GM13977 (cell line): ENCODE data around the gene MTUS2.

Experiments used
- DNase-seq: peaks from one replicate; pipeline ENCODE4 v3.0.0; 2012; ENCODE audit warnings: low spot score
- in situ Hi-C: fragments of 300-500 bp; cut with MboI; formaldehyde crosslinking; loops from one replicate; pipeline ENCODE4 v1.12.0; 2022; ENCODE audit warnings: low sequenced_read_pairs, low pct_unique_long_range_greater_than_20kb, mixed read lengths, inconsistent platforms; ENCODE audit not compliant: unreplicated experiment
- TF ChIP-seq, protein P1 (sequence below): IDR thresholded peaks from 2 replicates; pipeline ENCODE4 v1.5.1; 2012; ENCODE audit warnings: mild to moderate bottlenecking, control low read depth; ENCODE audit not compliant: insufficient read depth; ENCODE audit errors: extremely low read depth, missing control alignments

Gene MTUS2

DNA sequence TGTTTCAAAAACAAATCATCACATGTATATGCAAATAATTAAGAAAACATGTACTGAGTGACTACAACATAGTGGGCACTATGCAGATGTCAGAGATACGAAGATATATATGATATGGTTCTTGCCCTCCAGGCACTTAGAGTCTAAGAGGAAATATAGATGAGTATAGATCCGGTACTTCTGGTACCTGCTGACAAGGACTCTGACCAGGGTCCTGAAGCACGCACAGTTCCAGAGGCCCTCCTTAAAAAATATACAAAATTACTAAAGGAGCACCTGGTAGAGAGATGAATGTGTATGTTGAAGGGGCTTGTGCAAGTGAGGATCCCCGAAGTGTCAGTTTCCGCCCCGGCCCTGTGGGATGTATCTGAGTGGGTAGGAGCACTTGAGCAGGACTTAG, 31.3 kb downstream of the MTUS2 start:
- no peak for DNase-seq
- in situ Hi-C loops = no loop called here
- TF ChIP-seq, protein P1, sequence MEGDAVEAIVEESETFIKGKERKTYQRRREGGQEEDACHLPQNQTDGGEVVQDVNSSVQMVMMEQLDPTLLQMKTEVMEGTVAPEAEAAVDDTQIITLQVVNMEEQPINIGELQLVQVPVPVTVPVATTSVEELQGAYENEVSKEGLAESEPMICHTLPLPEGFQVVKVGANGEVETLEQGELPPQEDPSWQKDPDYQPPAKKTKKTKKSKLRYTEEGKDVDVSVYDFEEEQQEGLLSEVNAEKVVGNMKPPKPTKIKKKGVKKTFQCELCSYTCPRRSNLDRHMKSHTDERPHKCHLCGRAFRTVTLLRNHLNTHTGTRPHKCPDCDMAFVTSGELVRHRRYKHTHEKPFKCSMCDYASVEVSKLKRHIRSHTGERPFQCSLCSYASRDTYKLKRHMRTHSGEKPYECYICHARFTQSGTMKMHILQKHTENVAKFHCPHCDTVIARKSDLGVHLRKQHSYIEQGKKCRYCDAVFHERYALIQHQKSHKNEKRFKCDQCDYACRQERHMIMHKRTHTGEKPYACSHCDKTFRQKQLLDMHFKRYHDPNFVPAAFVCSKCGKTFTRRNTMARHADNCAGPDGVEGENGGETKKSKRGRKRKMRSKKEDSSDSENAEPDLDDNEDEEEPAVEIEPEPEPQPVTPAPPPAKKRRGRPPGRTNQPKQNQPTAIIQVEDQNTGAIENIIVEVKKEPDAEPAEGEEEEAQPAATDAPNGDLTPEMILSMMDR = no peak

DNA sequence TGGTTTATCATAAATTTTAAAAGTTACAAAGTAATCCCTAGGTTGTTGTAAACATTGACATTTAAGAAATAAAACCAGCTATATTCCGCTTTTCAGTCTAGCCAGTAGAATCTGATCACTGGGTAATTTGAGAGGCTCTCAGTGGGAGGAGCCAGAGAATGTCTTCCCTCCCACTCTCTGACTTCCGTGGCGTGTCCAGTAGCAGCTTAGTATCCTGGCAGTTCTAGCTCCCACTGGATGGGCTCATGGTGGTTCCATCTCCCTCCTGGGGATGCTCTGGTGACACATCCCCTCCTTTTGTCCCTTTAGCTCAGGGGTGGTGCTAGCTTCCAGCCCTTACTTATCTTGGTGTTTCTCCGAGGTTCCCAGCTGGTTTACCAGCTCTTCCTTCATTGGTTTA, 34.5 kb downstream of the MTUS2 start:
- TF ChIP-seq, protein P1 = no peak
- no peak for DNase-seq
- in situ Hi-C loops = no loop called here

DNA sequence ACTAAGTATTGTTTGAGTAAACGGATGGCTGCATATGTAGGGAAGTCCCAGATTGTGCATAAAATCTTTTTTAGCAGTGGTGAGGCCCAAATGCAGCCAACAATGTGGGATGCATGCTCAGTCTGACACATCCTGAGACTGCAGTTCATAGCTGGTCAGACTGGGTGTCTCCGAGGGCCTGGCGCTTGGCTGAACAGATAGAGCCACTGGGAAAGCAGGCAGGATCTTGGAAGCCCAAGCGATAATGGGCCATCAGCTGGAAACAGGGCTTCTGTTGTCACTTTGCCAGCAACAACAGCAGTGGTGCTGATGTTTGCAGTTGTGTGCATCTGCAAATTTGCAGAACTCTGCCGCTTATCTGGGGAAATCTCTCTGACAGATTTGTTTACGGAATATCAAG, 36.1 kb downstream of the MTUS2 start:
- TF ChIP-seq, protein P1 = no peak
- in situ Hi-C loops = no loop called here
- no peak for DNase-seq

DNA sequence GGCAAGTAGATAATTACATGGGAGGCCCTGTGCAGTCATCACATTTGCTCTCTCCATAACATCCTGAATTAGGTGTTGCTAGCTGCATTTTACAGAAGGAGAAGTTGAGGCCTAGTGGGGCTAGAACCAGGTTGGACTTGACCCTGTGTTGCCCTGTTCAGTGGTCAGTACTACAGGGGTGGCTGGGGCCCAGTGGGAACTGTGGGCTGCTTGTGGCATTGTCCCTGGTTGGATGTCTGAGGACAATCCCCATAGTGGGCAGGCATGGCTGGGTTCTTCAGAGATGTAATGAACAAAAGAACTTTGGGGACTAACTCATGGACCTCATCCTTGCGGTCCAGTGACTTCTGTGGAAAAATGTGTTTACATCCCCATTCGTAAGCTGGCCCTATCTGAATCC, 38.9 kb downstream of the MTUS2 start:
- TF ChIP-seq, protein P1 = no peak
- DNase-seq = no peak
- in situ Hi-C loops = no loop called here

DNA sequence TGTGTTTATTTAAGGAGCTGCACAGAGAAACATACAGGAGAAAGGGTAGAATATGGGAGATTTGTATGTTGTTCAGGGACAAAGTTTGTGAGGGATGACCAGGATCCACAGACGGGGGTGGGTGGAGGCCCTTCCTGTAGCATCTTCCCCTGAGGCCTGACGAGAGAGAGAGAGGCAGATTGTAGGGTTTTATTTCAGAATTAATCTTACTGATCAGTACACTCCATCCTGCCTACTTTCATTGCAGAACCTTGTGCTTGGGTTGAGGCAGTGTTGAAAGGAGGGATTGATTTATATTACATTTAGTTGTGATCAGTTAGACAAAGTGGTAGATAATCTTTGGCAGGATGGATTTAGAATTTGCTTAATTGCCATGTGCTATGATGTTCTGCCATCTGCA, 39.6 kb downstream of the MTUS2 start:
- TF ChIP-seq, protein P1 = no peak
- in situ Hi-C loops = no loop called here
- DNase-seq = no peak

DNA sequence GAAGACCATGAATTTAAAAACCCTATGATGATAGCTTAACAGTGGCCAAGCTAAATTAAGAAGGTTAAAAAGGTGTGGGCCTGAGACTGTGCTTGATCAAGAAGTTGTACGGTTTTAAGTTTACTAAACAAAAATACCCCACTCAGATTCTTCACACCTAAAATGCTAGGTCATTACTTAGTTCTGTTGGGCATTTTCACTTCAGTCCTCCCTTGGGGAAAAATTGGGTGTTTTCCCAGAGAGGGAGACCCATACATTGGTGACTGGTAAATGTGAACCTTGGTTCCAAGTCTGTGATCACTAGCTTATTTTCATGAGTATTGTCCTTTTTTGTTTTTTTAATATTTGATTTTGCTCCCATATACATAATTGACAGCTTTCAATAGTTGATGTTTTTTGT, 44.4 kb downstream of the MTUS2 start:
- DNase-seq = no peak
- in situ Hi-C loops = no loop called here
- TF ChIP-seq, protein P1 = no peak

DNA sequence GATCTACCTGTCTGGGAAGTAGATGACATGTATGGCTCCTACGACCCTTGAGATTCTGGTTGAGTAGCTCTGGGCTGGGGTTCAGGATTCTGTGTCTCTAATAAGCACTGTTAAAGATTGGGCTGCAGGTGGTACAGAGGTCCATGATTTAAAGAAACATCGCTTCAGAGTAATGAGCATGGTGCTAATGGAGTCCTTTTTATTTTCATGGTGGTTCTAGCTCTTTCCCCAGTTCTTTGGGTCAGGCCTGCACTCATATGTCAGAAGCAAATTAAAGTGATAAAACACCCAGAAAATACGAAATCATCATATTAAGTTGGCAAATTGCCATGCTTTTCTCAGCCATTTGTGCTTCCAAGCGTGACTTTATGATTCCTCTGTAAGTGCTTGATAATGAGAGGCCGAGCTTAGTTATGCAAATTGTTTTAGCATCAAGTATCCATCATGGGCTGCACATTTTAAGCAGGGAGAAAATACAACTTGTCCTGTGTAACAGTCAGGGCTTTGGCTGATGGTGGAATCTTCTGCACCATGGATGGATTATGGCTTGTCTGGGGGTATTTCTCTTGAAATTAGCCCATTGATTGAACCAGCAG, 45.1 kb downstream of the MTUS2 start:
- TF ChIP-seq, protein P1 = no peak
- DNase-seq = no peak
- in situ Hi-C loops = no loop called here
